Transverse colon (tissue), 4 donors: ENCODE measurements around the gene CCSER2.

Experiments
- EP300 ChIP-seq: sonication (generic); formaldehyde crosslinking; IDR thresholded peaks from one replicate; pipeline ENCODE4 v1.6.1; 2017; ENCODE audit warnings: antibody characterized with exemption, low read depth
- POLR2A ChIP-seq: fragments of 450-650 bp; IDR thresholded peaks from one replicate; pipeline ENCODE4 v1.6.1; 2016; ENCODE audit warnings: antibody characterized with exemption, mild to moderate bottlenecking, moderate library complexity
- POLR2AphosphoS5 ChIP-seq, 3 donors: sonication (generic); formaldehyde crosslinking; IDR thresholded peaks; one replicate each; pipeline ENCODE4 v1.6.1; 2016; ENCODE audit warnings: antibody characterized with exemption in 3 of 3
- TF ChIP-seq, protein P1 (sequence below), 5 experiments: fragments of 200-600 bp in 3 of 5; fragments of 450-650 bp in 2 of 5; sonication (generic) in 3 of 5; IDR thresholded peaks; 1 replicate in 2 of 5; 2 replicates in 3 of 5; pipeline ENCODE4 v1.5.1; 2016 to 2017; ENCODE audit warnings: antibody characterized with exemption in 5 of 5, inconsistent platforms in 3 of 5, mild to moderate bottlenecking in 2 of 5, moderate library complexity in 1 of 5

DNA sequence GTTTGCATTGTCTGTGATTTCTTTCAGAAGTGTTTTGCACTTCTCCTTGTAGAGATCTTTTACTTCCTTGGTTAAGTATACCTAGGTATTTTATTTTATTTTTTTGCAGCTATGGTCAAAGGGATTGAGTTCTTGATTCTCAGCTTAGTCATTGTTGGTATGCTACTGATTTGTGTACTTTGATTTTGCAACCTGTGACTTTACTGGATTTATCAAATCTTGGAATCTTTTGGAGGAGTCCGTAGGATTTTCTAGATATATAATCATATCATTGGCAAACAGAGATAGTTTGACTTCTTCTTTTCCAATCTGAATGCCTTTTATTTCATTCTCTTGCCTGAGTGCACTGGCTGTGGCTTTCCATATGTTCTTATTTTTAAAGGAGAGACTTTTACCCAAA is 41.9 kb downstream of the CCSER2 start:
- TF ChIP-seq POLR2A (no peak), POLR2AphosphoS5 (IDR thresholded peaks at IDR 0.05) (no peak), EP300 (no peak)
- TF ChIP-seq, protein P1, sequence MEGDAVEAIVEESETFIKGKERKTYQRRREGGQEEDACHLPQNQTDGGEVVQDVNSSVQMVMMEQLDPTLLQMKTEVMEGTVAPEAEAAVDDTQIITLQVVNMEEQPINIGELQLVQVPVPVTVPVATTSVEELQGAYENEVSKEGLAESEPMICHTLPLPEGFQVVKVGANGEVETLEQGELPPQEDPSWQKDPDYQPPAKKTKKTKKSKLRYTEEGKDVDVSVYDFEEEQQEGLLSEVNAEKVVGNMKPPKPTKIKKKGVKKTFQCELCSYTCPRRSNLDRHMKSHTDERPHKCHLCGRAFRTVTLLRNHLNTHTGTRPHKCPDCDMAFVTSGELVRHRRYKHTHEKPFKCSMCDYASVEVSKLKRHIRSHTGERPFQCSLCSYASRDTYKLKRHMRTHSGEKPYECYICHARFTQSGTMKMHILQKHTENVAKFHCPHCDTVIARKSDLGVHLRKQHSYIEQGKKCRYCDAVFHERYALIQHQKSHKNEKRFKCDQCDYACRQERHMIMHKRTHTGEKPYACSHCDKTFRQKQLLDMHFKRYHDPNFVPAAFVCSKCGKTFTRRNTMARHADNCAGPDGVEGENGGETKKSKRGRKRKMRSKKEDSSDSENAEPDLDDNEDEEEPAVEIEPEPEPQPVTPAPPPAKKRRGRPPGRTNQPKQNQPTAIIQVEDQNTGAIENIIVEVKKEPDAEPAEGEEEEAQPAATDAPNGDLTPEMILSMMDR (IDR thresholded peaks at IDR 0.05) = no peak
